K562 (cell line): ENCODE measurements around the gene HOXA11. TPM values are rescaled to one million over a fixed set of nuclear protein-coding genes. Genes with fewer than 3 reads are reported as not detected.

Experiments used
- ATAC-seq: fragments of 200-7000 bp; cut with Tn5 transposase; 3 replicates; pipeline ENCODE4 v1.9.1; 2020; ENCODE audit warnings: moderate library complexity
- BruUV-seq: library from RNA; stranded (reverse); fragments of 400-500 nt; replicated peaks from 2 replicates; lab custom pipeline; 2021; lab: Mats Ljungman, UMichigan
- CTCF ChIA-PET: fragments of 300-600 bp; formaldehyde crosslinking; extraction: SDS; loops from one replicate; lab custom pipeline; 2021; ENCODE audit warnings: low intra/inter-chr PET ratio; lab: Yijun Ruan, JAX
- POLR2A ChIA-PET: fragments of 300-600, 350-650 bp; sonication (Branson Sonifier 250); formaldehyde crosslinking; extraction: SDS; loops from one replicate; lab custom pipeline; 2021; ENCODE audit warnings: antibody characterized with exemption, inconsistent platforms; lab: Yijun Ruan, JAX
- DNase-seq, 4 experiments: peaks; one replicate each; pipeline versions ENCODE4 v3.0.0 to v3.0.0-alpha.2; 2011 to 2018; ENCODE audit warnings: low spot score in 3 of 4, mixed read lengths in 3 of 4; ENCODE audit errors: extremely low read depth in 1 of 4
- FAIRE-seq: peaks from 2 replicates; lab custom pipeline; 2011; peaks lifted over from hg19 to GRCh38; lab: Jason Lieb, UNC
- H2AFZ ChIP-seq: 2 replicates; pipeline ENCODE4 v1.6.0; 2011; ENCODE audit warnings: low read depth, low read length, control low read depth, inconsistent platforms
- H3K27ac ChIP-seq: fragments of 200-600 bp; 3 replicates; pipeline ENCODE4 v1.8.0; 2011; ENCODE audit warnings: low read depth, mild to moderate bottlenecking, control low read depth, inconsistent platforms, low read length, moderate library complexity, mixed read lengths; ENCODE audit errors: extremely low read depth
- H3K27me3 ChIP-seq, 2 experiments: fragments of 300-600 bp in 1 of 2; 2 replicates in 1 of 2; 3 replicates in 1 of 2; pipeline versions ENCODE4 v1.6.0 to v1.8.0; 2011; ENCODE audit warnings: inconsistent platforms in 2 of 2, low read length in 2 of 2, mild to moderate bottlenecking in 1 of 2, mixed read lengths in 1 of 2, moderate library complexity in 1 of 2; ENCODE audit not compliant: control insufficient read depth in 2 of 2, insufficient read depth in 2 of 2
- H3K36me3 ChIP-seq: fragments of 300-600 bp; 3 replicates; pipeline ENCODE4 v1.8.0; 2011; ENCODE audit warnings: mild to moderate bottlenecking, low read length, inconsistent platforms; ENCODE audit not compliant: control insufficient read depth, insufficient read depth
- H3K4me1 ChIP-seq, 2 experiments: fragments of 200-600 bp in 1 of 2; replicated peaks in 1 of 2; 2 replicates in 1 of 2; 3 replicates in 1 of 2; pipeline versions ENCODE4 v1.5.1 to v1.8.0; 2011; ENCODE audit warnings: inconsistent platforms in 2 of 2, low read length in 2 of 2, mild to moderate bottlenecking in 1 of 2, mixed read lengths in 1 of 2, moderate library complexity in 1 of 2; ENCODE audit not compliant: control insufficient read depth in 2 of 2, insufficient read depth in 2 of 2
- H3K4me2 ChIP-seq: 2 replicates; pipeline ENCODE4 v1.6.1; 2011; ENCODE audit warnings: low read length, control low read depth, inconsistent platforms, mixed read lengths; ENCODE audit not compliant: insufficient read depth
- H3K4me3 ChIP-seq: fragments of 200-600 bp; sonication (generic), shearing (Covaris generic); 2 replicates; pipeline ENCODE4 v1.5.1; 2016; ENCODE audit warnings: control low read depth, inconsistent platforms
- H3K79me2 ChIP-seq: fragments of 200-600 bp; 3 replicates; pipeline ENCODE4 v1.8.0; 2011; ENCODE audit warnings: low read length, inconsistent platforms; ENCODE audit not compliant: control insufficient read depth, insufficient read depth
- H3K9ac ChIP-seq, 2 experiments: 2 replicates each; pipeline versions ENCODE4 v1.6.0 to v1.6.1; 2011; ENCODE audit warnings: low read depth in 2 of 2, low read length in 2 of 2, control low read depth in 1 of 2, inconsistent platforms in 1 of 2, mild to moderate bottlenecking in 1 of 2, mixed read lengths in 1 of 2; ENCODE audit not compliant: insufficient read depth in 1 of 2
- H3K9me1 ChIP-seq: one replicate; pipeline ENCODE4 v1.6.0; 2011; ENCODE audit warnings: inconsistent platforms, mild to moderate bottlenecking, low read length, moderate library complexity; ENCODE audit not compliant: control insufficient read depth, insufficient read depth
- H3K9me3 ChIP-seq: replicated peaks from 2 replicates; pipeline ENCODE4 v1.5.1; 2011; ENCODE audit warnings: low read depth, low read length, inconsistent platforms; ENCODE audit not compliant: control insufficient read depth, insufficient read depth
- H4K20me1 ChIP-seq: replicated peaks from 2 replicates; pipeline ENCODE4 v1.6.1; 2011; ENCODE audit warnings: low read length, inconsistent platforms, mixed read lengths; ENCODE audit not compliant: control insufficient read depth, insufficient read depth
- ASH1L ChIP-seq: fragments of 450-650 bp; IDR thresholded peaks from 2 replicates; pipeline ENCODE4 v1.6.1; 2018; ENCODE audit warnings: borderline replicate concordance, mild to moderate bottlenecking, low read depth; ENCODE audit not compliant: partially characterized antibody
- CBFA2T3 ChIP-seq: fragments of 450-650 bp; IDR thresholded peaks from 2 replicates; pipeline ENCODE4 v1.6.1; 2017
- FOXK1 ChIP-seq: sonication (generic); formaldehyde crosslinking; IDR thresholded peaks from 2 replicates; pipeline ENCODE4 v1.8.0; 2022; ENCODE audit warnings: missing genetic modification reagents, mild to moderate bottlenecking, borderline replicate concordance
- FOXP1 ChIP-seq: sonication (generic); formaldehyde crosslinking; IDR thresholded peaks from 2 replicates; pipeline ENCODE4 v1.8.0; 2022; ENCODE audit warnings: mild to moderate bottlenecking, missing genetic modification reagents
- IRF9 ChIP-seq: fragments of 450-650 bp; IDR thresholded peaks from 2 replicates; pipeline ENCODE4 v1.6.1; 2016; ENCODE audit warnings: missing biosample characterization, missing genetic modification characterization
- MEF2A ChIP-seq: IDR thresholded peaks from 2 replicates; pipeline ENCODE4 v1.6.1; 2011; ENCODE audit warnings: low read depth, mild to moderate bottlenecking, low read length, moderate library complexity; ENCODE audit not compliant: control insufficient read depth
- TAL1 ChIP-seq: fragments of 450-650 bp; IDR thresholded peaks from 2 replicates; pipeline ENCODE4 v1.6.1; 2016; ENCODE audit warnings: mild to moderate bottlenecking
- ZFP30 ChIP-seq: fragments of 250-450 bp; sonication (Bioruptor Pico); IDR thresholded peaks from 2 replicates; pipeline ENCODE4 v1.8.0; 2022; ENCODE audit warnings: moderate library complexity, mild to moderate bottlenecking, inconsistent platforms, borderline replicate concordance
- ZMIZ1 ChIP-seq, 2 experiments: fragments of 150-350 bp in 1 of 2; IDR thresholded peaks; 2 replicates each; pipeline ENCODE4 v1.6.1; 2012 to 2016; ENCODE audit warnings: low read depth in 2 of 2, low read length in 2 of 2, mild to moderate bottlenecking in 1 of 2, moderate library complexity in 1 of 2
- ZNF778 ChIP-seq: fragments of 450-650 bp; formaldehyde crosslinking; IDR thresholded peaks from 2 replicates; pipeline ENCODE4 v1.4.0; 2020; ENCODE audit warnings: mild to moderate bottlenecking, moderate library complexity
- WGBS: fragments of 100-300 bp; shearing (Covaris generic); methylation state at CpG from one replicate; pipeline ENCODE4 v1.1.6; 2016; ENCODE audit warnings: low coverage, mixed read lengths; ENCODE audit not compliant: insufficient coverage; ENCODE audit errors: missing lambda C conversion rate; 5-methylcytosine and 5-hydroxymethylcytosine counted together
- in situ Hi-C: fragments of 300-500 bp; cut with MboI; formaldehyde crosslinking; loops from 4 replicates; pipeline ENCODE4 v1.15.0; 2018; ENCODE audit warnings: inconsistent platforms, mixed read lengths
- intact Hi-C: fragments of 100-400 bp; cut with micrococcal nuclease; formaldehyde crosslinking; loops from 2 replicates; pipeline ENCODE4 v1.14.2; 2022
- polyA plus RNA-seq, 8 experiments: library from polyadenylated mRNA; depleted of rRNA in 4 of 8; stranded (reverse) in 5 of 8; unstranded in 3 of 8; fragments of >200 nt; fragmentation: Nextera tagmentation in 2 of 8; fragmentation: Illumina TruSeq in 1 of 8; extraction: Ambion mirVana in 2 of 8; extraction: Trizol in 1 of 8; gene quantifications; 2 replicates each; pipeline versions ENCODE4 v1.2.1 to v1.2.3, GENCODE V29; 2011 to 2014; ENCODE audit warnings: inconsistent platforms in 1 of 8, missing spikeins in 1 of 8
- total RNA-seq, 7 experiments: library from RNA; depleted of rRNA in 6 of 7; stranded (reverse); fragments of >200 nt in 6 of 7; fragmentation: Illumina TruSeq in 2 of 7; extraction: Trizol in 2 of 7; gene quantifications; 2 replicates each; pipeline versions ENCODE4 v1.2.1 to v1.2.3, GENCODE V29; 2011 to 2021; ENCODE audit warnings: low replicate concordance in 1 of 7

The HOXA11 gene
- total and polyA plus RNA-seq, 9 of the 15 experiments (the other 6 are each of a cell fraction or from before 2014, with no cell fraction given), result not detected

- no peak overlapping the region for H3K9ac ChIP-seq
Observed at GRCh38 chr7:27184337-27185012, 557 bp downstream of the HOXA11 start.

More at GRCh38 chr7:27184337-27185012, 557 bp downstream of the HOXA11 start:
- H3K4me3 ChIP-seq, result no peak overlapping the region
- WGBS, result 39% methylated on average over 46 of the region's 72 CpGs
- H2AFZ ChIP-seq, result no peak overlapping the region
- H3K4me1 ChIP-seq, result peaks cover 0 to 28% of the 10 kb centered on the region in 2 experiments; a peak in 2 of 5 replicates
- no peaks in the 10 kb centered on the region for H3K36me3 ChIP-seq
- no peak for TF ChIP-seq FOXP1 (CRISPR knock-in tag)
- no peak for TF ChIP-seq CBFA2T3
- no peak for TF ChIP-seq FOXK1
- no peak for TF ChIP-seq ZMIZ1 (IDR thresholded peaks at IDR 0.05; ENCODE audit: low read depth in 2 of 2, low read length in 2 of 2)
- no peak for TF ChIP-seq TAL1
- no peak for TF ChIP-seq ASH1L
- TF ChIP-seq ZNF778 (CRISPR knock-in tag), result no peak
- TF ChIP-seq MEF2A, result no peak
- no peak for TF ChIP-seq IRF9 (tag)
- no peak for TF ChIP-seq ZFP30 (CRISPR knock-in tag)
- intact Hi-C loops (no loop called here), in situ Hi-C loops (no loop called here)
- FAIRE-seq (no peak), DNase-seq (no peak), ATAC-seq (no peak)
- no peaks in the 10 kb centered on the region; the same call in 1 of the 2 replicates for H3K9me3 ChIP-seq
- H4K20me1 ChIP-seq, result no peaks in the 10 kb centered on the region
- no TSS peak for BruUV-seq
- no peaks in the 10 kb centered on the region for H3K9me1 ChIP-seq
- no peak overlapping the region for H3K27ac ChIP-seq
- no peaks in the 10 kb centered on the region for H3K79me2 ChIP-seq
- H3K27me3 ChIP-seq, result peaks cover 52 to 79% of the 10 kb centered on the region in 2 experiments
- ChIA-PET POLR2A (no interaction called here), CTCF (no interaction called here)
- H3K4me2 ChIP-seq, result no peak overlapping the region
